CD4-positive, alpha-beta memory T cell (primary cell): Measurements from ENCODE around the gene LMNB1. TPM values are rescaled to one million over a fixed set of nuclear protein-coding genes. Genes with fewer than 3 reads are reported as not detected.
"Not testable (repeated sequence)": the region's sequence is repeated elsewhere in the genome, so short reads cannot be mapped to it uniquely, and the experiment has no call there.

ENCODE experiments used
- CTCF ChIA-PET: fragments of 350-600 bp; sonication (Branson Sonifier 250); formaldehyde crosslinking; loops from one replicate; lab custom pipeline; 2021; ENCODE audit warnings: inconsistent platforms; ENCODE audit not compliant: partially characterized antibody; lab: Charles Lee
- POLR2A ChIA-PET: fragments of 350-600 bp; sonication (Branson Sonifier 250); formaldehyde crosslinking; loops from one replicate; lab custom pipeline; 2021; ENCODE audit not compliant: partially characterized antibody; lab: Charles Lee
- DNase-seq, 5 donors: peaks; one replicate each; pipeline versions ENCODE4 v3.0.0 to v3.0.0-alpha.2; 2020 to 2022; ENCODE audit warnings: mixed read lengths in 1 of 5
- H3K27ac ChIP-seq: one replicate; pipeline ENCODE4 v1.7.0; 2013; ENCODE audit warnings: low read depth, low read length
- H3K27me3 ChIP-seq: 2 replicates; pipeline ENCODE4 v1.7.0; 2013; ENCODE audit warnings: mild to moderate bottlenecking, low read length, moderate library complexity; ENCODE audit not compliant: insufficient read depth
- H3K36me3 ChIP-seq: 2 replicates; pipeline ENCODE4 v1.7.0; 2013; ENCODE audit warnings: mild to moderate bottlenecking, low read length, moderate library complexity; ENCODE audit not compliant: insufficient read depth
- H3K4me1 ChIP-seq: 2 replicates; pipeline ENCODE4 v1.7.0; 2013; ENCODE audit warnings: mild to moderate bottlenecking, low read length, moderate library complexity; ENCODE audit not compliant: insufficient read depth
- H3K4me3 ChIP-seq, 2 donors: one replicate each; pipeline ENCODE4 v1.7.0; 2013; ENCODE audit warnings: low read length in 2 of 2, mild to moderate bottlenecking in 1 of 2
- H3K9me3 ChIP-seq, 2 donors: one replicate each; pipeline ENCODE4 v1.7.0; 2013; ENCODE audit warnings: low read length in 2 of 2, control low read depth in 1 of 2; ENCODE audit not compliant: control insufficient read depth in 1 of 2
- H3K27ac Mint-ChIP-seq, 7 donors: one replicate each; pipeline ENCODE4 v1.8.0; 2020 to 2021; ENCODE audit warnings: mixed read lengths in 7 of 7, mild to moderate bottlenecking in 6 of 7, inconsistent platforms in 3 of 7, moderate library complexity in 3 of 7
- H3K27me3 Mint-ChIP-seq, 2 donors: one replicate each; pipeline ENCODE4 v1.8.0; 2020 to 2021; ENCODE audit warnings: mixed read lengths in 2 of 2
- H3K36me3 Mint-ChIP-seq, 2 donors: one replicate each; pipeline ENCODE4 v1.8.0; 2020 to 2021; ENCODE audit warnings: mixed read lengths in 2 of 2, inconsistent platforms in 1 of 2, mild to moderate bottlenecking in 1 of 2
- H3K4me1 Mint-ChIP-seq, 4 donors: one replicate each; pipeline ENCODE4 v1.8.0; 2020 to 2021; ENCODE audit warnings: mixed read lengths in 4 of 4, mild to moderate bottlenecking in 1 of 4
- H3K4me3 Mint-ChIP-seq, 8 donors: one replicate each; pipeline ENCODE4 v1.8.0; 2020 to 2021; ENCODE audit warnings: mixed read lengths in 8 of 8, mild to moderate bottlenecking in 7 of 8, moderate library complexity in 6 of 8, inconsistent platforms in 3 of 8
- H3K9me3 Mint-ChIP-seq, 8 donors: one replicate each; pipeline ENCODE4 v1.8.0; 2020 to 2021; ENCODE audit warnings: mixed read lengths in 8 of 8, mild to moderate bottlenecking in 5 of 8, inconsistent platforms in 3 of 8, moderate library complexity in 1 of 8
- intact Hi-C: fragments of 100-400 bp; cut with micrococcal nuclease; formaldehyde crosslinking; loops from one replicate; pipeline ENCODE4 v1.15.1; 2023
- polyA plus RNA-seq, 2 donors: library from polyadenylated mRNA; unstranded; fragments of 300-500 nt; fragmentation: Illumina TruSeq; gene quantifications; one replicate each; pipeline ENCODE4 v1.2.3, GENCODE V29; 2021
- total RNA-seq, 2 experiments: library from RNA; stranded (reverse); gene quantifications; one replicate each; pipeline ENCODE4 v1.2.3, GENCODE V29; 2021

LMNB1 gene
- total and polyA plus RNA-seq, 4 experiments from 2014 or later: 2.0 to 32.3 (median 18.5) TPM

DNA sequence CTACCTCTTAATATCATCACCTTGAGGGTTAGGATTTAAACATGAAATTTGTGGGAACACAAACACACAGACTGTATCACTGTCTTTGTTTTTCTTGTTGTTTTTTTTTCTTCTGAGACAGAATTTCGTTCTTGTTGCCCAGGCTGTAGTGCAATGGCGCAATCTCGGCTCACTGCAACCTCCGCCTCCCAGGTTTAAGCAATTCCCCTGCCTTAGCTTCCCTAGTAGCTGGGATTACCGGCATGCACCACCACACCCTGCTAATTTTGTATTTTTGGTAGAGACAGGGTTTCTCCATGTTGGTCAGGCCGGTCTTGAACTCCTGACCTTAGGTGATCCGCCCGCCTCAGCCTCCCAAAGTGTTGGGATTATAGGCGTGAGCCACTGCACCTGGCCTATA is 36.9 kb downstream of the LMNB1 start:
- H3K27me3 Mint-ChIP-seq, H3K27ac ChIP-seq, H3K9me3 Mint-ChIP-seq, DNase-seq, H3K36me3 ChIP-seq, POLR2A ChIA-PET, H3K9me3 ChIP-seq, H3K27me3 ChIP-seq, H3K4me3 ChIP-seq, H3K4me3 Mint-ChIP-seq: not testable (repeated sequence)
- CTCF ChIA-PET: interaction anchor here (1.3 to 6.2 kb wide), 2 partner anchors 34 to 35 kb away, joined by 3 to 88 read pairs; partner anchors contain the start of gene LMNB1
- intact Hi-C loops: loop anchor here (5.0 kb wide), 2 partner anchors 36 to 39 kb away; partner anchors contain the start of gene LMNB1
- H3K27ac Mint-ChIP-seq: peak overlapping the region in 4 of 7 donors; percentile 30 to 79 (median 50)
- H3K36me3 Mint-ChIP-seq: peaks cover 35 to 56% of the 10 kb centered on the region in 2 donors
- H3K4me1 ChIP-seq: peaks cover 25% of the 10 kb centered on the region
- peaks cover 20 to 30% (median 25%) of the 10 kb centered on the region in 4 donors for H3K4me1 Mint-ChIP-seq

DNA sequence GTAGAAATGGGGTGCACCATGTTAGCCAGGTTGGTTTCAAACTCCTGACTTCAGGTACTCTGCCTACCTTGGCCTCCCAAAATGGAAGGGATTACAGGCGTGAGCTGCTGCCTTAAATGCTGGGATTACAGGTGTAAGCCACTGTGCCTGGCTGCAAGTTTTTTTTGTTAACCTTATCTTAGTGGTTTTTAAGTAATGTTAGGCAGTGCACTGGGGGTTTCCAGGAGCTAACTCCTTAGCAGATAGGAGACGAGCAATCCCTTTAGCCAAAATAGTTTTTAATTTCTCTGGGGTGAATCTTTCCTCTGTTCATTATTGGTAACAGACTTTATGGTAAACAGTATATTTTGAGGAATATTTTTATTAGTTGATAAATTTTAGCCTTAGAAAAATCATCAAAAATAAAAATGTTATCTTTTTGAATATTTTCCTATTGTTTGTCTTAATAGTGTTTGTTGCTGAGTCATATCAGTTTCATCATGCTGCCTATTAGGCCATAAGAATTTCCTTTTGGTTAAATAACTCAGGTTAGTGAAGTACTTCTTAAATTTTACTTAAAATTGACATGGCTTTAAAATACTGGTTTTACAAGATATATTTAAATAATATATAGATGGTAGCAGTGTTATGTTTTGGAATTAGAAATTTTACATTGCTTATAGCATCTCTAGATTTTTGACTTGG is 37.9 kb downstream of the LMNB1 start:
- ChIA-PET CTCF (interaction anchor here (0.7 to 1.3 kb wide), 3 partner anchors 13 to 136 kb away, joined by 3 read pairs; no protein-coding TSS in a partner anchor), POLR2A (interaction anchor here (0.5 to 1.1 kb wide), 3 partner anchors 20 to 159 kb away, joined by 3 read pairs; no protein-coding TSS in a partner anchor)
- no peaks in the 10 kb centered on the region for H3K9me3 ChIP-seq
- intact Hi-C loops: loop anchor here (5.0 kb wide), 2 partner anchors 37 to 38 kb away; partner anchors contain the start of gene LMNB1
- Mint-ChIP-seq H3K4me3 (no peak overlapping the region), H3K9me3 (no peaks in the 10 kb centered on the region), H3K4me1 (peaks cover 20 to 29% (median 24%) of the 10 kb centered on the region in 4 donors), H3K27me3 (no peaks in the 10 kb centered on the region), H3K27ac (peak overlapping the region in 4 of 7 donors; percentile 29 to 82 (median 63)), H3K36me3 (peaks cover 37 to 56% of the 10 kb centered on the region in 2 donors)
- no peaks in the 10 kb centered on the region for H3K27me3 ChIP-seq
- H3K36me3 ChIP-seq: no peaks in the 10 kb centered on the region
- no peak overlapping the region for H3K27ac ChIP-seq
- DNase-seq: no peak
- no peak overlapping the region for H3K4me3 ChIP-seq
- peaks cover 25% of the 10 kb centered on the region for H3K4me1 ChIP-seq

DNA sequence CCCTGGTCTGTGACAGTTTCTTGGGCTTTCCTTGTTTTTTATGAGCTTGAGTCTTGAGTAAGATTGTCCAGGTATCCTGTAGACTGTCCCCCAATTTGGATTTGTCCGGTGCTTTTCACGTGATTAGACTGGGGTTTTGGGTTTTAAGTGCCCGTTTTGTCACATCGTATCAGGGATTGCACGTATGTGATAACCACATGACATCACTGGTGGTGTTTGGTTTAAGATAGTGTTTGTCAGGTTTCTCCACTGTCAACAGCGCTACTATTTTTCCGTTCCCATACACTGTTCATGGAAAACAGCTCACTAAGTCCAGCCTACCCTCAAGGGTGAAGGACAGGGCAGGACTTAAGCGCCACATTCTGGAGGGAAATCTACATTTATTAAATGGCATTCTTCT is 39.7 kb downstream of the LMNB1 start:
- no peak overlapping the region for H3K4me3 ChIP-seq
- H3K27ac ChIP-seq: no peak overlapping the region
- H3K9me3 ChIP-seq: no peaks in the 10 kb centered on the region
- Mint-ChIP-seq H3K4me3 (no peak overlapping the region), H3K27me3 (no peaks in the 10 kb centered on the region), H3K36me3 (peaks cover 39 to 59% of the 10 kb centered on the region in 2 donors), H3K27ac (peak overlapping the region in 2 of 7 donors; percentile 7 to 71), H3K4me1 (peaks cover 8 to 13% (median 9%) of the 10 kb centered on the region in 4 donors), H3K9me3 (no peaks in the 10 kb centered on the region)
- ChIA-PET CTCF (interaction anchor here (1.1 to 1.3 kb wide), 4 partner anchors 11 to 38 kb away, joined by 3 to 4 read pairs (median 3); no protein-coding TSS in a partner anchor), POLR2A (interaction anchor here (1.0 kb wide), 1 partner anchor 10 kb away, joined by 3 read pairs; no protein-coding TSS in a partner anchor)
- intact Hi-C loops: no loop called here
- DNase-seq: no peak
- peaks cover 8% of the 10 kb centered on the region for H3K4me1 ChIP-seq
- no peaks in the 10 kb centered on the region for H3K27me3 ChIP-seq
- peaks cover 8% of the 10 kb centered on the region for H3K36me3 ChIP-seq

DNA sequence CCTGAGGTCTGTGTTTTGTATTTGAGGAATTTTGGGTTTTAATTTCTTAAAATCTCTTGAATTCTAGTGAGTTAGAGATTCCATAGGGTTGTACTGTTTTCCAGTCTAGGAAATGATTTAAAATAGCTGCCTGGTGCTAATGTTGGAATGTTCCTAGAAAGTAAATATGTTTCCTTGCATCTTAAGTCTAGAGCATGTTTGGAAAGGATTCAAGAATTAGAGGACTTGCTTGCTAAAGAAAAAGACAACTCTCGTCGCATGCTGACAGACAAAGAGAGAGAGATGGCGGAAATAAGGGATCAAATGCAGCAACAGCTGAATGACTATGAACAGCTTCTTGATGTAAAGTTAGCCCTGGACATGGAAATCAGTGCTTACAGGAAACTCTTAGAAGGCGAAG is 41.8 kb downstream of the LMNB1 start:
- H3K27ac Mint-ChIP-seq: no peak overlapping the region
- intact Hi-C loops: no loop called here
- DNase-seq: no peak
- ChIA-PET CTCF (interaction anchor here (1.0 to 1.2 kb wide), 2 partner anchors 10 to 39 kb away, joined by 3 to 5 read pairs; no protein-coding TSS in a partner anchor), POLR2A (no interaction called here)
- Histone ChIP-seq H3K4me1 (no peaks in the 10 kb centered on the region), H3K36me3 (peaks cover 10% of the 10 kb centered on the region), H3K4me3 (no peak overlapping the region), H3K27ac (no peak overlapping the region), H3K27me3 (no peaks in the 10 kb centered on the region), H3K9me3 (no peaks in the 10 kb centered on the region)
- H3K36me3 Mint-ChIP-seq: peaks cover 35 to 55% of the 10 kb centered on the region in 2 donors
- peaks cover 0 to 4% (median 1%) of the 10 kb centered on the region in 4 donors for H3K4me1 Mint-ChIP-seq
- H3K27me3 Mint-ChIP-seq: no peaks in the 10 kb centered on the region
- H3K9me3 Mint-ChIP-seq: no peaks in the 10 kb centered on the region
- H3K4me3 Mint-ChIP-seq: no peak overlapping the region

DNA sequence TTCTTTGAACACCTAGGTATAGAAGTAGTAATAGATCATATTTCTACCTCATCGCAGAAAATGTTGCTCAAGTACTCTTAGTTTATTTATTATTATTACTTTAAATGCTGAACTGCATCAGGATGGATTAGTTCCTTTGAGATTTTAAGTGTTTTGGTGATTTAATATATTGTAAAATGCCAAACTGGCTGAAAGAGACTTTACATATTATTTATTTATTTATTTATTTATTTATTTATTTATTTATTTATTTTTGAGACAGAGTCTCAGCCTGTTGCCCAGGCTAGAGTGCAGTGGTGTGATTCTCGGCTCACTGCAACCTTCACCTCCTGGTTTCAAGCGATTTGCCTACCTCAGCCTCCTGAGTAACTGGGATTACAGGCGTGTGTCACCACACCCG is 42.3 kb downstream of the LMNB1 start:
- ChIA-PET POLR2A (no interaction called here), CTCF (interaction anchor here (1.0 to 1.2 kb wide), 2 partner anchors 11 to 39 kb away, joined by 3 to 5 read pairs; no protein-coding TSS in a partner anchor)
- no peaks in the 10 kb centered on the region for H3K4me1 ChIP-seq
- Mint-ChIP-seq H3K27ac (no peak overlapping the region), H3K9me3 (no peaks in the 10 kb centered on the region), H3K27me3 (no peaks in the 10 kb centered on the region), H3K4me3 (no peak overlapping the region), H3K36me3 (peaks cover 31 to 51% of the 10 kb centered on the region in 2 donors), H3K4me1 (peaks cover 0 to 4% (median 1%) of the 10 kb centered on the region in 4 donors)
- H3K4me3 ChIP-seq: no peak overlapping the region
- no peak overlapping the region for H3K27ac ChIP-seq
- H3K27me3 ChIP-seq: no peaks in the 10 kb centered on the region
- intact Hi-C loops: no loop called here
- no peaks in the 10 kb centered on the region for H3K9me3 ChIP-seq
- DNase-seq: no peak
- peaks cover 14% of the 10 kb centered on the region for H3K36me3 ChIP-seq

DNA sequence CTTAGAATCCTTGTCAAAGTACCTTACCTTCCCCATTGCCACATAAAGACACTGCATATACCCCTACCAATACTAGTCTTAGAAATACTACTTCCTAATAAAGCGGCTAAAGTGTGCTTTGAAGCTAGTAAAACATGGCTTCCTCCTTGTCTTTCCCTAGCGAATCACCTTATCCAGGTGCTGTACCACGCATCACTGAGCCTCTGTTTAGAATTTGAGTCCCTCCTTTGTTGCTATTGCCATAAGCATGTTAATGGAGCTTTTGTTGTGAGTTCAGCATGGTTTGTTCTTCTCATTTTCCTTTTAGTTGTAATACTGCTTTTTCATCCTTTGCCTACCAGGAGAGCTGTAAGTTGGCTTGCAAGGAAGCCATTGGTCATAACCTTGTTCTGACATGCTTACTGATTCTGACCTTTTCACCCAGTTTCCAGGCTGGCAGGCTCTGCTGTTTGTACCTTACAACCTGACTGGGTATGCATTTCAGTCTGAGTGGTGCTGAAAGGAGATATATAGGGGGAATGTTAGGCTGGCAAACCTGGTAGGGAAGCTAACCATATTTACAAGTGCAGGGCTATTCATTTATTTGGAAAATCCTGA is 49.8 kb downstream of the LMNB1 start:
- no peaks in the 10 kb centered on the region for H3K9me3 ChIP-seq
- intact Hi-C loops: no loop called here
- H3K4me3 ChIP-seq: no peak overlapping the region
- peak overlapping the region in 2 of 7 donors; percentile 37 to 43 for H3K27ac Mint-ChIP-seq
- H3K36me3 Mint-ChIP-seq: peaks cover 37 to 65% of the 10 kb centered on the region in 2 donors
- H3K27me3 ChIP-seq: no peaks in the 10 kb centered on the region
- POLR2A ChIA-PET: interaction anchor here (1.3 to 1.6 kb wide), 2 partner anchors 15 to 19 kb away, joined by 5 read pairs; no protein-coding TSS in a partner anchor
- H3K36me3 ChIP-seq: peaks cover 37% of the 10 kb centered on the region
- CTCF ChIA-PET: interaction anchor here (0.8 to 1.1 kb wide), 3 partner anchors 11 to 47 kb away, joined by 3 to 4 read pairs (median 3); no protein-coding TSS in a partner anchor
- H3K9me3 Mint-ChIP-seq: no peaks in the 10 kb centered on the region
- no peak overlapping the region for H3K27ac ChIP-seq
- H3K4me1 Mint-ChIP-seq: peaks cover 0 to 4% (median 4%) of the 10 kb centered on the region in 4 donors
- H3K4me1 ChIP-seq: peaks cover 7% of the 10 kb centered on the region
- H3K27me3 Mint-ChIP-seq: no peaks in the 10 kb centered on the region
- no peak for DNase-seq
- no peak overlapping the region for H3K4me3 Mint-ChIP-seq

DNA sequence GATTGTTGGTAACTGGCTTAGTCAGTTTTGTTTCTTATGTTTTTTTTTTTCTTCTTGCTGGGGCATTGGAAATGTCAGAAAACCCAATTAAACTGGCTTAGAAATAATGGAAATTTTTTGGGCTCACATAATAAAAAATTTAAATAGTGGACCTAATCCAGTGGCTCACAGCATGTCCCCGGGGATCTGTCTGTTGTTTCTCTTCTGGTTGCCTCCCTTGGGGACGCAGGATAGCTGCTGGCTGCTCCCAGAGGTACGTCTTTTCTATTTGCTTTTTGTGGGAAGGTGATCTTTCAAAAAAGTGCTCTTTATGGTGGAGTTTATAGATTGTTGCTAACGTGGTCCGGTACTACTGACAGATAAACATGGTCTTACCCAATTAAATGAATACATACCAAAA is 52.2 kb downstream of the LMNB1 start:
- H3K4me3 ChIP-seq: no peak overlapping the region
- H3K36me3 Mint-ChIP-seq: peaks cover 46 to 64% of the 10 kb centered on the region in 2 donors
- no peak overlapping the region for H3K4me3 Mint-ChIP-seq
- no peaks in the 10 kb centered on the region for H3K27me3 Mint-ChIP-seq
- H3K9me3 Mint-ChIP-seq: no peaks in the 10 kb centered on the region
- H3K27me3 ChIP-seq: no peaks in the 10 kb centered on the region
- H3K27ac Mint-ChIP-seq: peak overlapping the region in 2 of 7 donors; percentile 4 to 75
- peaks cover 39% of the 10 kb centered on the region for H3K36me3 ChIP-seq
- peaks cover 0 to 4% (median 4%) of the 10 kb centered on the region in 4 donors for H3K4me1 Mint-ChIP-seq
- CTCF ChIA-PET: no interaction called here
- H3K4me1 ChIP-seq: peaks cover 7% of the 10 kb centered on the region
- intact Hi-C loops: no loop called here
- POLR2A ChIA-PET: no interaction called here
- no peak overlapping the region for H3K27ac ChIP-seq
- DNase-seq: no peak
- H3K9me3 ChIP-seq: no peaks in the 10 kb centered on the region
